Upper lobe of right lung (tissue), 1 donor: Measurements from ENCODE around the gene RNF144B. TPM values are rescaled to one million over a fixed set of nuclear protein-coding genes. Genes with fewer than 3 reads are reported as not detected.

Experiments
- ATAC-seq: fragments of 200-7000 bp; cut with Tn5 transposase; one replicate; pipeline ENCODE4 v1.9.1; 2020; ENCODE audit warnings: mild to moderate bottlenecking, moderate library complexity
- DNase-seq: peaks from one replicate; pipeline ENCODE4 v3.0.0-alpha.2; 2020
- H3K27ac ChIP-seq: fragments of 200-600 bp; one replicate; pipeline ENCODE4 v1.8.0; 2022
- H3K27me3 ChIP-seq: fragments of 200-600 bp; one replicate; pipeline ENCODE4 v1.8.0; 2022; ENCODE audit warnings: mild to moderate bottlenecking
- H3K36me3 ChIP-seq: fragments of 200-600 bp; one replicate; pipeline ENCODE4 v1.8.0; 2022
- H3K4me1 ChIP-seq: fragments of 200-600 bp; one replicate; pipeline ENCODE4 v1.8.0; 2022
- H3K4me3 ChIP-seq: fragments of 200-600 bp; one replicate; pipeline ENCODE4 v1.8.0; 2022; ENCODE audit warnings: mild to moderate bottlenecking
- H3K9me3 ChIP-seq: fragments of 200-600 bp; one replicate; pipeline ENCODE4 v1.8.0; 2022
- CTCF ChIP-seq: fragments of 200-600 bp; IDR thresholded peaks from one replicate; pipeline ENCODE4 v1.8.0; 2022; ENCODE audit warnings: antibody characterized with exemption
- intact Hi-C: fragments of 100-400 bp; cut with DNase I; formaldehyde crosslinking; loops from one replicate; pipeline ENCODE4 v1.11.0; 2022
- total RNA-seq: library from RNA; stranded (reverse); fragmentation: NEBNext Ultra II Directional; extraction: Animal tissue kit (Norgen Biotek cat#: 25700); gene quantifications from one replicate; pipeline ENCODE4 v1.2.1, GENCODE V29; 2021
- donor health status: DM: no; HTN: yes; CAD: no; lungs with severe emphysema.

Gene RNF144B
- total RNA-seq, 1 donor from 2014 or later, result 82.4 TPM

DNA sequence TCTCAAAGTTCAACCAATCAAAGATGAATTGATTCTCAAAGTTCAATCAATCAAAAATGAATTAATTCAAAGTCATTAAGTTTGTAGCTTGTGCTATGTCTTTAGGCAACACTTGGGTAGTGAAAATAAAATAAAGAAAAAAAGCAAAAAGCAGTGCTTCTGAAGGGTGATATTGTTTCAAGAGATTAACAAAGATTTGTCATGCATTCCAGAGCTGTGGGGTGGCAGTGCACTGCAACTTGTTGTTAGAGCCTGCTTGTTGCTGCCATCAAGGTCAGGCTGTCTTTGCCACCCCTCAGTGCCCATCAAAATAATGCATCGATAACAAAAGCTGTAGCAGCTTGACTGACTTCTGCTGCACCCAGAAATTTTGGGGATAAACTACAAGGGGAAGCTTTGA is 128.6 kb downstream of the RNF144B start:
- no peaks in the 10 kb centered on the region for H3K4me1 ChIP-seq
- no peak for TF ChIP-seq CTCF
- intact Hi-C loops, result no loop called here
- ATAC-seq (no peak), DNase-seq (no peak)
- H3K36me3 ChIP-seq, result no peaks in the 10 kb centered on the region
- no peak overlapping the region for H3K4me3 ChIP-seq
- no peaks in the 10 kb centered on the region for H3K9me3 ChIP-seq
- no peak overlapping the region for H3K27ac ChIP-seq
- no peaks in the 10 kb centered on the region for H3K27me3 ChIP-seq

Other genes starting within 250 kb of the RNF144B start
- 13.6 TPM for gene TPMT, start 232.3 kb upstream of the RNF144B start, total RNA-seq
- gene KDM1B, start 231.9 kb upstream of the RNF144B start, total RNA-seq, result 19.6 TPM
- 64.9 TPM for gene DEK, start 122.8 kb upstream of the RNF144B start, total RNA-seq